Adipocyte (in vitro differentiated cells): ENCODE results near the gene ATAD3B.
"Not testable (repeated sequence)": the region's sequence is repeated elsewhere in the genome, so short reads cannot be mapped to it uniquely, and the experiment has no call there.

ENCODE experiments used
- DNase-seq: peaks from one replicate; pipeline ENCODE4 v3.0.0-alpha.2; 2015; ENCODE audit warnings: low read depth
- H3K27me3 ChIP-seq: replicated peaks from 2 replicates; pipeline ENCODE4 v1.7.0; 2013; ENCODE audit warnings: mild to moderate bottlenecking, low read length, moderate library complexity; ENCODE audit not compliant: control insufficient read depth, insufficient read depth
- H3K36me3 ChIP-seq: 2 replicates; pipeline ENCODE4 v1.7.0; 2013; ENCODE audit warnings: low read length, mild to moderate bottlenecking, moderate library complexity; ENCODE audit not compliant: control insufficient read depth, insufficient read depth, severe bottlenecking
- H3K4me1 ChIP-seq: 2 replicates; pipeline ENCODE4 v1.7.0; 2013; ENCODE audit warnings: mild to moderate bottlenecking, low read length, moderate library complexity; ENCODE audit not compliant: control insufficient read depth, insufficient read depth
- H3K4me3 ChIP-seq: 2 replicates; pipeline ENCODE4 v1.7.0; 2013; ENCODE audit warnings: mild to moderate bottlenecking, low read length, moderate library complexity
- H3K9ac ChIP-seq: 2 replicates; pipeline ENCODE4 v1.7.0; 2013; ENCODE audit warnings: mild to moderate bottlenecking, low read length, moderate library complexity
- H3K9me3 ChIP-seq: 2 replicates; pipeline ENCODE4 v1.7.0; 2013; ENCODE audit warnings: mild to moderate bottlenecking, low read length, moderate library complexity; ENCODE audit not compliant: control insufficient read depth

ATAD3B gene

GRCh38 chr1:1472053-1472876 lies 700 bp downstream of the ATAD3B start:
- not testable (repeated sequence) for H3K36me3 ChIP-seq, H3K9me3 ChIP-seq, H3K27me3 ChIP-seq
- peak; percentile 38 for DNase-seq
- H3K4me1 ChIP-seq, result peaks cover 15% of the 10 kb centered on the region
- H3K9ac ChIP-seq, result peak overlapping the region; percentile 88
- H3K4me3 ChIP-seq, result peak overlapping the region; percentile 91

- H3K4me3 ChIP-seq, H3K9me3 ChIP-seq, DNase-seq, H3K27me3 ChIP-seq, H3K9ac ChIP-seq: not testable (repeated sequence)
- H3K36me3 ChIP-seq, result peaks cover 27% of the 10 kb centered on the region
- H3K4me1 ChIP-seq, result peaks cover 11% of the 10 kb centered on the region
These were observed 4.4 kb downstream of the ATAD3B start for GRCh38 chr1:1476011-1476410.

DNA sequence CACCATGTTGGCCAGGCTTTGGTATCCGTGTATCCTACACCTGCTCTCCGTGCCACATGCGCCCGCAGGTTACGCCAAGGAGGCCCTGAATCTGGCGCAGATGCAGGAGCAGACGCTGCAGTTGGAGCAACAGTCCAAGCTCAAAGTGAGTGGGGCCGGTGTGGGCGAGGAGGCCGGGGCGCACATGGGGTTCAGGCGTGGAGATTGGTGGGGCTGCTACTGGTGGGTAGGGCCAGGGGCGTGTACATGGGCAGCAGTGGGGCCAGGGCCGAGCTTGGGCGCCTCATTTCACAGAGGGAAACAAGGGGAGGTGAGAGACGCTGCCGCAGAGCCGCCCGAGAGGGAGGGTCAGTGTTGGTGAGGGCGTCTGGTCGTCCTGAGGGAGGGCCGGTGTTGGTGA lies 5.6 kb downstream of the ATAD3B start:
- Histone ChIP-seq H3K9me3 (no peaks in the 10 kb centered on the region), H3K4me1 (peaks cover 10% of the 10 kb centered on the region), H3K4me3 (no peak overlapping the region), H3K36me3 (peaks cover 28% of the 10 kb centered on the region), H3K27me3 (no peaks in the 10 kb centered on the region), H3K9ac (no peak overlapping the region)
- no peak for DNase-seq

DNA sequence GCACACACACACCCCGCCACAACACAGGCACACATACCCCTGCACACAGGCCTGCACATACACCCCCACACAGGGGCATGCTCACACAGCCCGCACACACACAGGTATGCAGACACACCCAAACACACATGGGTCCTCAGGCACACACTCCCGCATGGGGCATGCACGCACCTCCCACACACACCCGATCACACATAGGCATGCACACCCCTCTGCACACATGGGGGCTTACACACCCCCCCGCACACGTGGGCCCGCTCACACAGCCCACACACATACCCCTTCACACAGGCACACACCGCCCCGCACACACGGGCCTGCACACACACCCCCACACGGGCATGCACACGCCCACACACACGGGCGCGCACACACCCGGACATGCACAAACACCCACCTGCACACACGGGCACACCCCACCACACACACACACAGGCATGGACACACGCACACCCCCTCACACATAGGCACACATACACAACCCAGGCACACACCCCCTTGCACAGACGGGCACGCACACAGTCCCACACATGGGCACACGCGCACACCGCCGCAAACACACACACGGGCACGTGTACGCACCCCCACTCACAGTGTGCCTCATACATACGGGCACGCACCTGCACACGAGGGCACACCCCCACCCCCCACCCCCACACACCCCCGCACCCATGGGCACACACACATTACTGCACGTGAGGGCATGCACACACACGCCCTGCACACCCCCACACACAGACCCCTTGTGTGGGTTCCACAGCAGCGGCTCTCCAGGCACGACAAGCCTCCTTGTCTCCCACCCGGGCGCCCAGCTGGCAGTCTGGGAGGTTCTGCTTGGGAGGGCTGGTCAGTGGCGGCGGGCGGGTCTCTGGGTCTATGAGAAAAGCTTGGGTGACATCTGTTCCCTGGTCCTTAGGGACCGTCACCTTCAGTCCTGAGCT lies 8.3 kb downstream of the ATAD3B start:
- Histone ChIP-seq H3K9ac (no peak overlapping the region), H3K4me1 (no peaks in the 10 kb centered on the region), H3K27me3 (no peaks in the 10 kb centered on the region), H3K9me3 (no peaks in the 10 kb centered on the region), H3K4me3 (no peak overlapping the region), H3K36me3 (peaks cover 50% of the 10 kb centered on the region)
- DNase-seq, result no peak

- H3K4me1 ChIP-seq, H3K4me3 ChIP-seq, DNase-seq, H3K27me3 ChIP-seq, H3K9me3 ChIP-seq, H3K9ac ChIP-seq: not testable (repeated sequence)
- peaks cover 50% of the 10 kb centered on the region for H3K36me3 ChIP-seq
These were observed 8.9 kb downstream of the ATAD3B start for GRCh38 chr1:1480488-1480867.

- not testable (repeated sequence) for H3K4me3 ChIP-seq, H3K4me1 ChIP-seq, H3K9ac ChIP-seq, DNase-seq, H3K27me3 ChIP-seq, H3K9me3 ChIP-seq
- H3K36me3 ChIP-seq, result peaks cover 50% of the 10 kb centered on the region
These were observed 10.2 kb downstream of the ATAD3B start for GRCh38 chr1:1481811-1482210.

DNA sequence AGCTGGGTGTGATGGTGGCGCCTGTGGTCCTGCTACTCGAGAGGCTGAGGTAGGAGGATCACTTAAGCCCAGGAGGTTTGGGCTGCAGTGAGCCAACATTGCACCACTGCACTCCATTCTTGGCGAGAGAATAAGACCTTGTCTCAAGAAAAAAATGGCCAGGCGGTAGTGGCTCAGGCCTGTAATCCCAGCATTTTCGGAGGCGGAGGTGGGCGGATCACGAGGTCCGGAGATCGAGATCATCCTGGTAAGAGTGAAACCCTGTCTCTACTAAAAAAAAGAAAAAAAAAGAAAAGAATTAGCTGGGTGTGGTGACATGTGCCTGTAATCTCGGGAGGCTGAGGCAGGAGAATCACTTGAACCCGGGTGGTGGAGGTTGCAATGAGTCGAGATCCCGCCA lies 11.3 kb downstream of the ATAD3B start:
- H3K4me3 ChIP-seq, result no peak overlapping the region
- no peak for DNase-seq
- no peaks in the 10 kb centered on the region for H3K9me3 ChIP-seq
- no peak overlapping the region for H3K9ac ChIP-seq
- H3K36me3 ChIP-seq, result peaks cover 51% of the 10 kb centered on the region
- no peaks in the 10 kb centered on the region for H3K4me1 ChIP-seq
- H3K27me3 ChIP-seq, result no peaks in the 10 kb centered on the region

- H3K4me3 ChIP-seq, result no peak overlapping the region
- no peaks in the 10 kb centered on the region for H3K4me1 ChIP-seq
- H3K9ac ChIP-seq, result no peak overlapping the region
- peaks cover 55% of the 10 kb centered on the region for H3K36me3 ChIP-seq
- no peaks in the 10 kb centered on the region for H3K9me3 ChIP-seq
- no peak for DNase-seq
- H3K27me3 ChIP-seq, result no peaks in the 10 kb centered on the region
These were observed 12.1 kb downstream of the ATAD3B start for GRCh38 chr1:1483714-1484113.

- DNase-seq, H3K9me3 ChIP-seq, H3K4me1 ChIP-seq, H3K4me3 ChIP-seq, H3K27me3 ChIP-seq, H3K9ac ChIP-seq: not testable (repeated sequence)
- peaks cover 57% of the 10 kb centered on the region for H3K36me3 ChIP-seq
These were observed 13.6 kb downstream of the ATAD3B start for GRCh38 chr1:1484976-1485750.

- H3K36me3 ChIP-seq, result peaks cover 57% of the 10 kb centered on the region
- not testable (repeated sequence) for DNase-seq, H3K9me3 ChIP-seq, H3K4me3 ChIP-seq, H3K27me3 ChIP-seq, H3K4me1 ChIP-seq, H3K9ac ChIP-seq
These were observed 14.3 kb downstream of the ATAD3B start for GRCh38 chr1:1485755-1486317.
